GM12801 (cell line): ENCODE data around the gene OPTN.

Experiments used
- TF ChIP-seq, protein P1 (sequence below): IDR thresholded peaks from one replicate; pipeline ENCODE4 v1.5.1; 2011; ENCODE audit warnings: control low read depth; ENCODE audit not compliant: insufficient read length; ENCODE audit errors: extremely low read depth

OPTN gene

DNA sequence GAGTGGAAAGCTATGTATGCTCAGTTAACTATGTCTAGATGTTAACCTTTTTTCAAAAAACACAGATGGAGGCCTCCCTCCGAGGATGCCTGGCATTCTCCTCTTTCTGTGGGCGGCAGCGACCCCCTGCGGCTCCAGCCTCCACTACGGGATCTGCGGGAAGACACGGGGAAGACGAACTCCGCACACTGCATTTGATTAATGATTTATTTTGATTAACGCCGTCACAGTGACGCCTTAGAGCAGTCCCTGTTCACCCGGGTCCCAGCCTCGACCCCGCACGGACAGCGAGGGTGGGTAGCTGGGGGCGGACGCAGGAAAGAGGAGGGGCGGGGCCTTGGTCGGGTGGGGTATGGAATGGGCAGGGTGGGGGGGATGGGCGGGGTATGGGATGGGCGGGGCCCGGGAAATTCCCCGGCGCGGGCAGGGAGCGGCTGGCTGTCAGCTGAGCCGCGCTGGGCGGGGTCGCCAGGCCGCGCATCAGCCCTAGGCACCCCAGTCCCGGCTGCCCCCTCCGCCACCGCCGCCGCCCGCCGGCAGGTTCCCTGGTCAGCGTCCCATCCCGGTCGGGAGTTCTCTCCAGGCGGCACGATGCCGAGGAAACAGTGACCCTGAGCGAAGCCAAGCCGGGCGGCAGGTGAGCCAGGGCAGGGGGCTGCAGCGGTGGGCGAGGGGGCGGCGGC, at the start of gene OPTN:
Gene OPTN (plus strand): TSS at position 498 of the 683 bp plus-strand sequence. CDS start 8,960 bp downstream, outside the sequence.
- TF ChIP-seq, protein P1, sequence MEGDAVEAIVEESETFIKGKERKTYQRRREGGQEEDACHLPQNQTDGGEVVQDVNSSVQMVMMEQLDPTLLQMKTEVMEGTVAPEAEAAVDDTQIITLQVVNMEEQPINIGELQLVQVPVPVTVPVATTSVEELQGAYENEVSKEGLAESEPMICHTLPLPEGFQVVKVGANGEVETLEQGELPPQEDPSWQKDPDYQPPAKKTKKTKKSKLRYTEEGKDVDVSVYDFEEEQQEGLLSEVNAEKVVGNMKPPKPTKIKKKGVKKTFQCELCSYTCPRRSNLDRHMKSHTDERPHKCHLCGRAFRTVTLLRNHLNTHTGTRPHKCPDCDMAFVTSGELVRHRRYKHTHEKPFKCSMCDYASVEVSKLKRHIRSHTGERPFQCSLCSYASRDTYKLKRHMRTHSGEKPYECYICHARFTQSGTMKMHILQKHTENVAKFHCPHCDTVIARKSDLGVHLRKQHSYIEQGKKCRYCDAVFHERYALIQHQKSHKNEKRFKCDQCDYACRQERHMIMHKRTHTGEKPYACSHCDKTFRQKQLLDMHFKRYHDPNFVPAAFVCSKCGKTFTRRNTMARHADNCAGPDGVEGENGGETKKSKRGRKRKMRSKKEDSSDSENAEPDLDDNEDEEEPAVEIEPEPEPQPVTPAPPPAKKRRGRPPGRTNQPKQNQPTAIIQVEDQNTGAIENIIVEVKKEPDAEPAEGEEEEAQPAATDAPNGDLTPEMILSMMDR: no peak

DNA sequence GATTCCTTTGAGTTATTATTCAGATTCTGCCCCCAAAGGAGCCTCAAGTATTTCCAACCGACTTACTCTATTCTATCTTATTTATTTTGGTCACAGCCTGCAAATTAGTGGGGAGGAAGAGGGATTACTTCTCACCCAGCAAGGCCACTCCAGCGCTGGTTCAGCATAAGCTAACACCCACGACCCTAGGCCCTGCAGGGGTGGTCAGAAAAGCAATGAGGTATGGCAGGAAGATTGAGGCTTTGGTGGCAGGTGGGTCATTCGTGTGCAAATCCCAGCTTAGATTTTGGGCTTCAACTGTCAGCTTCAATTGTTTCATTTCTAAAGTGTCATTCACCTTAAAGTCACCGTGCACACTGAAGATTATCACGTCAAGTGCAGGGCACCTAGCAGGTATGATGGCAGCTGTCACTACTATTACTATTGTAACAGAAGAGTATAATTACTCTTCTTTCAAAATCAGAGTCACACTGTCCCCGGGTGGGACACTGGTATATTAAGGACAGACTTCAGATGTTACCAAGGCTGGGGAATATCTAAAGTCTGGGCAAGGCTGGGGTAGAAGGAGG, 48.8 kb upstream of the OPTN start:
- TF ChIP-seq, protein P1: no peak

DNA sequence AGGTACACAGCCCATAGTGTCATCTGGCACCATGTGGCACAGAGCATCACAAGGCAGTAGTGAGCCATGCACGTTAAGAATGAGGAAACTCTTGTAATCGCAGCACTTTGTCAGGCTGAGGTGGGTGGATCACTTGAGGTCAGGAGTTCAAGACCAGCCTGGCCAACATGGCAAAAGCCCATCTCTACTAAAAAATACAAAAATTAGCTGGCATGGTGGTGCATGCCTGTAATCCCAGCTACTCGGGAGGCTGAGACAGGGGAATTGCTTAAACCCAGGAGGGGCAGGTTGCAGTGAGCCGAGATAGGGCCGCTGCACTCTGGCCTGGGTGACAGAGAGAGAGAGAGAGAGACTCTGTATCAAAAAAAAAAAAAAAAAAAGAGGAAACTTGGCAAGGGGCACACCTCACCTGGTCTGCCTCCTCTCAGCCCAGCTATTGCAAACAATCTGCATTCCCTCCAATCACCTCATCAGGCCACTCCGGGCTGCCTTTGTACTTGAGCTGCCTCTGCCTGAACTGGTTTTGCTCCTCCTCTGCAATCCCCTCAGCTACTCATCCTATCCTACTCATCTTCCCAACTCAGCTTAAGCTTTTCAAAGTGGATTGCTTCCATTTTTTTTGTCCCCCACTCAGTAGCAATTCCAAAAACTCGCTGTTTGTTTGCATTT, 46.0 kb upstream of the OPTN start:
- TF ChIP-seq, protein P1: no peak

DNA sequence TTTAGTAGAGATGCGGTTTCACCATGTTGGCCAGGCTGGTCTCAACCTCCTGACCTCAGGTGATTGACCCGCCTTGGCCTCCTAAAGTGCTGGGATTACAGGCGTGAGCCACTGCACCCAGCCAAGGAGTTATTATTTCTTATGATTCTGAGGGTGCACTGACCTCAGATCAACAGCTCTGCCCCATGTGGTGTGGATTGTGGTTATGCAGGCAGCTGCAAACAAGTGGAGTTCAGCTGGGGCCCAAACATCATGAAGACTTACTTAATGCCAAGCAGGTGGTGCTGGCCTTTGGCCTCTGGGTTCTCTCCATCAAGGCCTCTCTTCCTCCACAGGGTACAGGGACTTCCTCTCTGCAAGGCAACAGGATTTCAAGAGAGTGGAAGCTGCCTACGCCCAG, 45.1 kb upstream of the OPTN start:
- TF ChIP-seq, protein P1: no peak

DNA sequence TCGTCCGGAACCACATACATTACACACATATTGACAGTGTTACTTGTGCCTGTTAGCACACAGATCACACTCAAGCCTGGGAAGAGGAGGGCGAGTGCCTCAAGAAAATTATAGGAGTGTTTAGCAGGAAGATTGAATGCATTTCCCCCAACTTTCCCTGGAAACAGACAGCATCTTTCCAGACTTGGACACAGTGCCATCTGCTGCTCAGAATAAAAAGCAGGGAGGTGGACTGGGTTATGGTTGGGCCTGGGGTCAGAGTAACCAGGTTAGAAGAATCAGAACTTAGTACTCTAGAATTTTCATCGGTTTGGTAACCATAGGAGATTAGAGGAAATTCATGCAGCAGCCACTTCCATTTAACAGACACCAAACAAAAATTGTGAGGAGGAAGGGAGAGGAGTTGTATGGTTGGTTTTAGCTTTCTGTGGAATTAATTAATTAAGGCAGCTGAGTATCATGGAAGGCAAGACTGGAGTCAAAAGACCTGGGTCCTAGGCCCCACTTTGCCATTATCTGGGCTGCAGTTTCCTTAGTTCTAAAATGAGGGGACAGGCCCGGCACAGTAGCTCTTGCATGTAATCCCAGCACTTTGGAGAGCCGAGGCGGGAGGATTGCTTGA, 43.4 kb upstream of the OPTN start:
- TF ChIP-seq, protein P1: no peak

DNA sequence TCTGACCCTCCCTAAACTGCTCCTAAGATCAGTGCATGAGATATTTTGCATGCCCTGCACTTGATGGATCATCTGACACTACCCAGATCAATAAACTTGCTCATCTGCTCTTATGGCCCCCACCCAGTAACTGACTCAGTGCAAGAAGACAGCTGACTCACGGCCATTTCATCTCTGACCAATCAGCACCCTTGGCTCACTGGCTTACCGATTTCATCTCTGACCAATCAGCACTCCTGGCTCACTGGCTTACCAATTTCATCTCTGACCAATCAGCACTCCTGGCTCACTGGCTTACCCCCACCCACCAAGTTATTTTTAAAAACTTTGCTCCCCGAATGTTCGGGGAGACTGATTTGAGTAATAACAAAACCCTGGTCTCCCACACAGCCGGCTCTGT, 37.2 kb upstream of the OPTN start:
- TF ChIP-seq, protein P1: no peak

DNA sequence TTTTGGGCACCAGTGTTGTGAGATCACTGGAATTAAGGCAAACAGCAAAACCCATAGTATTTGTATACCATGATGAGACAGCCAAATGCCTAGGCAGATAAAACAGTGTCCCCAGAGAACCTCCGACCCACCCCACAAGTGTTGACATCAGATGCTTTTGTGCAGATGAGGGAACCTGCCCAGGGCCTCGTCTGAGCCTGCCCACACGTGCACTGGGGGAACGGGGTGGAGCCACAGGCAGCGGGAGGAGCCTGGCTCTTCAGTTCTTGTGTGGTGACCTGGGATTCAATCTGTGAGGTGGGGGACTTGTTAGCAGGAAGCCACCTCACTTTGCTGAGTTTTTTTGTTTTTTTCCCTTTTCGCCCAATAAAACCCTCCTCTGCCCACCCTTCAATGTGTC, 33.4 kb upstream of the OPTN start:
- TF ChIP-seq, protein P1: no peak
